ENCODE results near the gene WFIKKN2. TPM values are rescaled to one million over a fixed set of nuclear protein-coding genes. Genes with fewer than 3 reads are reported as not detected.
A peak's percentile ranks its signal among the peaks of the same experiment; 100 is the strongest.

The WFIKKN2 gene
- total RNA-seq, 1 donor = under 0.01 TPM

GRCh38 chr17:50837980-50838954 lies 2.9 kb downstream of the WFIKKN2 start:
- TF ChIP-seq CTCF (IDR thresholded peaks at IDR 0.05; ENCODE audit: insufficient read depth, low read length) = no peak
- H3K4me3 ChIP-seq (ENCODE audit: low read depth, low read length) = no peak overlapping the region
- no peak for DNase-seq (ENCODE audit: low read depth)

GRCh38 chr17:50839591-50840310 lies 4.4 kb downstream of the WFIKKN2 start:
- no peak for DNase-seq (ENCODE audit: low read depth)
- H3K4me3 ChIP-seq (ENCODE audit: low read depth, low read length) = no peak overlapping the region
- TF ChIP-seq CTCF (IDR thresholded peaks at IDR 0.05; ENCODE audit: insufficient read depth, low read length) = no peak

GRCh38 chr17:50840311-50840851 lies 5.0 kb downstream of the WFIKKN2 start:
- no peak for DNase-seq (ENCODE audit: low read depth)
- H3K4me3 ChIP-seq (ENCODE audit: low read depth, low read length) = no peak overlapping the region
- no peak for TF ChIP-seq CTCF (IDR thresholded peaks at IDR 0.05; ENCODE audit: insufficient read depth, low read length)

- no peak for DNase-seq (ENCODE audit: low read depth)
- H3K4me3 ChIP-seq (ENCODE audit: low read depth, low read length) = no peak overlapping the region
- TF ChIP-seq CTCF (IDR thresholded peaks at IDR 0.05; ENCODE audit: insufficient read depth, low read length) = no peak
Measured at GRCh38 chr17:50841277-50841948, 6.0 kb downstream of the WFIKKN2 start.

GRCh38 chr17:50841949-50842354 lies 6.6 kb downstream of the WFIKKN2 start:
- TF ChIP-seq CTCF (IDR thresholded peaks at IDR 0.05; ENCODE audit: insufficient read depth, low read length) = peak; percentile 87
- H3K4me3 ChIP-seq (ENCODE audit: low read depth, low read length) = no peak overlapping the region
- peak; percentile 74 for DNase-seq (ENCODE audit: low read depth)

GRCh38 chr17:50842506-50843149 lies 7.2 kb downstream of the WFIKKN2 start:
- no peak for TF ChIP-seq CTCF (IDR thresholded peaks at IDR 0.05; ENCODE audit: insufficient read depth, low read length)
- DNase-seq (ENCODE audit: low read depth) = no peak
- no peak overlapping the region for H3K4me3 ChIP-seq (ENCODE audit: low read depth, low read length)

Data from fibroblast of the aortic adventitia (primary cell).